ENCODE results near the gene DRC7.

DNA sequence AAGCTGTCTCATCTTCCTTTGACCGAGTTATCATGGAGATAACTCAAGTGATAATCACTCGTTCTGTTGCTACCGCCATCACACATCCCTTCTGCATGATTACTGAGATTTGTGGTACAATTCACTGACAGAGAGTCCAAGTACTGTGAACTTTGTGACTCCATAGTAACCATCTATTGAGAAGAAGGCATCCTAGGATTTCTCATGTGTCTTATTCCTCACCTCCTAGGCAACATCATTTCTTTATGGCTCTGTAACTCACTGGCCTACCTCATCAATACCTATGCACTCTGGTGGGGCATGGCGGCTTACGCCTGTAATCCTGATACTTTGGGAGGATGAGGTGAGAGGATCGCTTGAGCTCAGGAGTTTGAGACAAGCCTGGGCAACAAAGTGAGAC, 19.4 kb downstream of the DRC7 start:
- TF ChIP-seq POLR2A (IDR thresholded peaks at IDR 0.05), result no peak
- TF ChIP-seq, protein P1, sequence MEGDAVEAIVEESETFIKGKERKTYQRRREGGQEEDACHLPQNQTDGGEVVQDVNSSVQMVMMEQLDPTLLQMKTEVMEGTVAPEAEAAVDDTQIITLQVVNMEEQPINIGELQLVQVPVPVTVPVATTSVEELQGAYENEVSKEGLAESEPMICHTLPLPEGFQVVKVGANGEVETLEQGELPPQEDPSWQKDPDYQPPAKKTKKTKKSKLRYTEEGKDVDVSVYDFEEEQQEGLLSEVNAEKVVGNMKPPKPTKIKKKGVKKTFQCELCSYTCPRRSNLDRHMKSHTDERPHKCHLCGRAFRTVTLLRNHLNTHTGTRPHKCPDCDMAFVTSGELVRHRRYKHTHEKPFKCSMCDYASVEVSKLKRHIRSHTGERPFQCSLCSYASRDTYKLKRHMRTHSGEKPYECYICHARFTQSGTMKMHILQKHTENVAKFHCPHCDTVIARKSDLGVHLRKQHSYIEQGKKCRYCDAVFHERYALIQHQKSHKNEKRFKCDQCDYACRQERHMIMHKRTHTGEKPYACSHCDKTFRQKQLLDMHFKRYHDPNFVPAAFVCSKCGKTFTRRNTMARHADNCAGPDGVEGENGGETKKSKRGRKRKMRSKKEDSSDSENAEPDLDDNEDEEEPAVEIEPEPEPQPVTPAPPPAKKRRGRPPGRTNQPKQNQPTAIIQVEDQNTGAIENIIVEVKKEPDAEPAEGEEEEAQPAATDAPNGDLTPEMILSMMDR (IDR thresholded peaks at IDR 0.05), result no peak

Measured in thyroid gland (tissue), 4 donors.